Measurements from ENCODE around the gene REM2. TPM values are rescaled to one million over a fixed set of nuclear protein-coding genes. Genes with fewer than 3 reads are reported as not detected.

Gene REM2
- total and polyA plus RNA-seq, 4 experiments from 2014 or later = 0.55 to 4.6 (median 2.9) TPM

GRCh38 chr14:22923746-22924145 lies 40.7 kb downstream of the REM2 start:
- POLR2A ChIA-PET (ENCODE audit: partially characterized antibody) = no interaction called here
- Mint-ChIP-seq H3K27me3 (peaks cover 0 to 4% of the 10 kb centered on the region in 2 donors), H3K4me1 (peaks cover 4 to 19% (median 14%) of the 10 kb centered on the region in 4 donors), H3K27ac (no peak overlapping the region), H3K9me3 (peaks cover 0 to 9% (median 0%) of the 10 kb centered on the region in 8 donors), H3K36me3 (peaks cover 37 to 57% of the 10 kb centered on the region in 2 donors), H3K4me3 (no peak overlapping the region)
- Histone ChIP-seq H3K27me3 (ENCODE audit: insufficient read depth, low read length) (no peaks in the 10 kb centered on the region), H3K4me3 (ENCODE audit: low read length in 2 of 2) (no peak overlapping the region), H3K36me3 (ENCODE audit: insufficient read depth, low read length) (peaks cover 25% of the 10 kb centered on the region), H3K27ac (ENCODE audit: low read depth, low read length) (no peak overlapping the region), H3K4me1 (ENCODE audit: insufficient read depth, low read length) (peaks cover 19% of the 10 kb centered on the region), H3K9me3 (ENCODE audit: control insufficient read depth in 1 of 2, low read length in 2 of 2) (no peaks in the 10 kb centered on the region)
- no peak for DNase-seq
- intact Hi-C loops (cut with micrococcal nuclease) = no loop called here
- CTCF ChIA-PET (ENCODE audit: partially characterized antibody) = interaction anchor here (1.3 to 1.4 kb wide), 2 partner anchors 48 to 63 kb away, joined by 3 to 5 read pairs; no protein-coding TSS in a partner anchor

DNA sequence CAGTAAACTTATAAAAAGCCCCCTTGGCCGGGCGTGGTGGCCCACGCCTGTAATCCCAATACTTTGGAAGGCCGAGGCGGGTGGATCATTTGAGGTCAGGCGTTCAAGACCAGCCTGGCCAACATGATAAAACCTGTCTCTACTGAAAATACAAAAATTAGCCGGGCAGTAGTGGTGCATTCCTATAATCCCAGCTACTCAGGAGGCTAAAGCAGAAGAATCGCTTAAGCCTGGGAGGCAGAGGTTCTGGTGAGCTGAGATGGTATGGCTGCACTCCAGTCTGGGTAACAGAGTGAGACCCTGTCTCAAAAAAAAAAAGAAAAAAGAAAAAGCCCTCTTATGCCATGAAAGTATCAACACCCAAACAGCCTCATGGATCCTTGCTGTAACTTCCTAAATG lies 42.5 kb downstream of the REM2 start:
- Mint-ChIP-seq H3K36me3 (peaks cover 37 to 46% of the 10 kb centered on the region in 2 donors), H3K27ac (no peak overlapping the region), H3K4me1 (peaks cover 4 to 10% (median 5%) of the 10 kb centered on the region in 4 donors), H3K4me3 (no peak overlapping the region), H3K9me3 (peaks cover 0 to 2% (median 0%) of the 10 kb centered on the region in 8 donors), H3K27me3 (no peaks in the 10 kb centered on the region)
- no peaks in the 10 kb centered on the region for H3K9me3 ChIP-seq (ENCODE audit: control insufficient read depth in 1 of 2, low read length in 2 of 2)
- ChIA-PET CTCF (ENCODE audit: partially characterized antibody) (interaction anchor here (6.7 kb wide), 1 partner anchor 60 kb away, joined by 94 read pairs; the partner anchor contains the start of gene AJUBA), POLR2A (ENCODE audit: partially characterized antibody) (no interaction called here)
- no peak overlapping the region for H3K27ac ChIP-seq (ENCODE audit: low read depth, low read length)
- peaks cover 17% of the 10 kb centered on the region for H3K4me1 ChIP-seq (ENCODE audit: insufficient read depth, low read length)
- DNase-seq = no peak
- intact Hi-C loops (cut with micrococcal nuclease) = loop anchor here (5.0 kb wide), 1 partner anchor 377 kb away; the partner anchor contains the start of gene PPP1R3E
- H3K27me3 ChIP-seq (ENCODE audit: insufficient read depth, low read length) = no peaks in the 10 kb centered on the region
- H3K4me3 ChIP-seq (ENCODE audit: low read length in 2 of 2) = no peak overlapping the region
- peaks cover 25% of the 10 kb centered on the region for H3K36me3 ChIP-seq (ENCODE audit: insufficient read depth, low read length)

GRCh38 chr14:22926316-22926715 lies 43.3 kb downstream of the REM2 start:
- Histone ChIP-seq H3K27me3 (ENCODE audit: insufficient read depth, low read length) (no peaks in the 10 kb centered on the region), H3K9me3 (ENCODE audit: control insufficient read depth in 1 of 2, low read length in 2 of 2) (no peaks in the 10 kb centered on the region), H3K27ac (ENCODE audit: low read depth, low read length) (no peak overlapping the region), H3K4me1 (ENCODE audit: insufficient read depth, low read length) (peaks cover 17% of the 10 kb centered on the region), H3K4me3 (ENCODE audit: low read length in 2 of 2) (no peak overlapping the region), H3K36me3 (ENCODE audit: insufficient read depth, low read length) (peaks cover 25% of the 10 kb centered on the region)
- no peaks in the 10 kb centered on the region for H3K27me3 Mint-ChIP-seq
- intact Hi-C loops (cut with micrococcal nuclease) = loop anchor here (5.0 kb wide), 1 partner anchor 376 kb away; the partner anchor contains the start of gene PPP1R3E
- CTCF ChIA-PET (ENCODE audit: partially characterized antibody) = interaction anchor here (6.7 kb wide), 1 partner anchor 59 kb away, joined by 94 read pairs; the partner anchor contains the start of gene AJUBA
- POLR2A ChIA-PET (ENCODE audit: partially characterized antibody) = no interaction called here
- H3K36me3 Mint-ChIP-seq = peaks cover 32 to 38% of the 10 kb centered on the region in 2 donors
- H3K4me1 Mint-ChIP-seq = peaks cover 3 to 8% (median 5%) of the 10 kb centered on the region in 4 donors
- H3K27ac Mint-ChIP-seq = peak overlapping the region in 2 of 7 donors; percentile 40 to 62
- DNase-seq = no peak
- peak overlapping the region in 1 of 8 donors; percentile 6 for H3K4me3 Mint-ChIP-seq
- H3K9me3 Mint-ChIP-seq = peaks cover 0 to 2% (median 0%) of the 10 kb centered on the region in 8 donors

- POLR2A ChIA-PET (ENCODE audit: partially characterized antibody) = interaction anchor here (0.6 to 5.2 kb wide), 24 partner anchors 9 to 1491 kb away, joined by 3 to 120 read pairs (median 6); partner anchors contain the start of genes ACIN1, AJUBA, C14orf119 and DAD1
- H3K9me3 Mint-ChIP-seq = peaks cover 0 to 2% (median 0%) of the 10 kb centered on the region in 8 donors
Observed at GRCh38 chr14:22928237-22929103, 45.4 kb downstream of the REM2 start.

GRCh38 chr14:22929104-22929960 lies 46.3 kb downstream of the REM2 start, which contains the start of gene PRMT5:
Gene PRMT5, minus strand, starts transcription at chr14:22929376. Its CDS starts 15 bp downstream, at chr14:22929361.
- Mint-ChIP-seq H3K27ac (peak within 1 kb of the TSS in 1 of 7 donors; percentile 75), H3K4me3 (no peak within 1 kb of the TSS), H3K4me1 (peaks cover 9 to 14% (median 12%) of the 10 kb centered on the region in 4 donors), H3K9me3 (peaks cover 0 to 2% (median 0%) of the 10 kb centered on the region in 8 donors), H3K36me3 (peaks cover 15 to 18% of the 10 kb centered on the region in 2 donors), H3K27me3 (no peaks in the 10 kb centered on the region)
- CTCF ChIA-PET (ENCODE audit: partially characterized antibody) = interaction anchor here (0.6 to 6.7 kb wide), 38 partner anchors 9 to 392 kb away, joined by 3 to 94 read pairs (median 5); partner anchors contain the start of genes ACIN1, AJUBA, C14orf119 and DAD1
- Histone ChIP-seq H3K27ac (ENCODE audit: low read depth, low read length) (peak within 1 kb of the TSS; percentile 91), H3K27me3 (ENCODE audit: insufficient read depth, low read length) (no peaks in the 10 kb centered on the region), H3K4me3 (ENCODE audit: low read length in 2 of 2) (peak within 1 kb of the TSS; percentile 83 to 99), H3K36me3 (ENCODE audit: insufficient read depth, low read length) (peaks cover 5% of the 10 kb centered on the region), H3K9me3 (ENCODE audit: control insufficient read depth in 1 of 2, low read length in 2 of 2) (no peaks in the 10 kb centered on the region), H3K4me1 (ENCODE audit: insufficient read depth, low read length) (peaks cover 17% of the 10 kb centered on the region)
- DNase-seq = peak; percentile 98 to 100 (median 99)
- POLR2A ChIA-PET (ENCODE audit: partially characterized antibody) = interaction anchor here (0.6 to 5.2 kb wide), 29 partner anchors 10 to 1492 kb away, joined by 3 to 120 read pairs (median 6); partner anchors contain the start of genes ACIN1, AJUBA, C14orf119 and DAD1
- intact Hi-C loops (cut with micrococcal nuclease) = loop anchor here (1.0 to 5.0 kb wide), 9 partner anchors 10 to 373 kb away; partner anchors contain the start of genes DAD1, HAUS4, LRP10 and MRPL52

More at GRCh38 chr14:22928237-22929103, 45.4 kb downstream of the REM2 start:
- H3K4me1 Mint-ChIP-seq = peaks cover 9 to 14% (median 10%) of the 10 kb centered on the region in 4 donors
- H3K36me3 Mint-ChIP-seq = peaks cover 23% of the 10 kb centered on the region in 2 donors
- no peak overlapping the region for H3K4me3 Mint-ChIP-seq
- Histone ChIP-seq H3K27ac (ENCODE audit: low read depth, low read length) (peak overlapping the region; percentile 91), H3K4me3 (ENCODE audit: low read length in 2 of 2) (peak overlapping the region; percentile 66 to 99), H3K27me3 (ENCODE audit: insufficient read depth, low read length) (no peaks in the 10 kb centered on the region), H3K36me3 (ENCODE audit: insufficient read depth, low read length) (peaks cover 12% of the 10 kb centered on the region), H3K9me3 (ENCODE audit: control insufficient read depth in 1 of 2, low read length in 2 of 2) (no peaks in the 10 kb centered on the region), H3K4me1 (ENCODE audit: insufficient read depth, low read length) (peaks cover 17% of the 10 kb centered on the region)
- peak in 1 of 5 donors; percentile 12 for DNase-seq
- H3K27me3 Mint-ChIP-seq = no peaks in the 10 kb centered on the region
- CTCF ChIA-PET (ENCODE audit: partially characterized antibody) = interaction anchor here (0.6 to 6.7 kb wide), 21 partner anchors 10 to 807 kb away, joined by 3 to 94 read pairs (median 5); partner anchors contain the start of genes ACIN1, AJUBA, C14orf119 and DAD1
- H3K27ac Mint-ChIP-seq = peak overlapping the region in 1 of 7 donors; percentile 75
- intact Hi-C loops (cut with micrococcal nuclease) = loop anchor here (1.0 to 5.0 kb wide), 9 partner anchors 9 to 374 kb away; partner anchors contain the start of genes DAD1, HAUS4, LRP10 and MRPL52

DNA sequence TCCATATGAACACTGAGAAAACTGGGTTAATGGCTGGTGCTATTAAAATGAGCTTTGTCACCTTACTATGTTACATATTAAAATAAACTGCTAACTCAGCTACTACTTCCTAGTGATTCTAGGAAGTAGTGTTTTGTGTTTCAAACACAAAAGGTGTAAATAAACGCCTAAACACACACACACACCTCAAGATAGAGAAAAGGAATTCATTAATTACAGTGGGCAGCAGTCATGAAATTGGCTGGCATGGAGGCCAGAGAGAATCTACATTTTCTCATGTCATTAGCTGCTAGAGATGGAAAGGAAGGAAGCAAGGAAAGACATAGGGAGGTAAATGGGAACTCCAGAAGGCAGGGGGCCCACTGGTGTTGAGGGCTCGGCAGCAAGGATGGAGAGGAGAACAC lies 46.9 kb downstream of the REM2 start:
- no peak for DNase-seq
- Mint-ChIP-seq H3K27me3 (no peaks in the 10 kb centered on the region), H3K4me3 (no peak overlapping the region), H3K36me3 (peaks cover 11 to 12% of the 10 kb centered on the region in 2 donors), H3K9me3 (no peaks in the 10 kb centered on the region), H3K4me1 (peaks cover 9 to 14% (median 12%) of the 10 kb centered on the region in 4 donors), H3K27ac (no peak overlapping the region)
- POLR2A ChIA-PET (ENCODE audit: partially characterized antibody) = interaction anchor here (0.8 to 5.2 kb wide), 26 partner anchors 10 to 391 kb away, joined by 3 to 120 read pairs (median 6); partner anchors contain the start of genes ACIN1, AJUBA, C14orf119 and DAD1
- peaks cover 17% of the 10 kb centered on the region for H3K4me1 ChIP-seq (ENCODE audit: insufficient read depth, low read length)
- intact Hi-C loops (cut with micrococcal nuclease) = loop anchor here (1.0 to 5.0 kb wide), 10 partner anchors 11 to 372 kb away; partner anchors contain the start of genes DAD1, HAUS4, LRP10 and MRPL52
- CTCF ChIA-PET (ENCODE audit: partially characterized antibody) = interaction anchor here (0.6 to 6.7 kb wide), 38 partner anchors 9 to 391 kb away, joined by 3 to 94 read pairs (median 5); partner anchors contain the start of genes ACIN1, AJUBA, C14orf119 and HAUS4
- no peaks in the 10 kb centered on the region for H3K9me3 ChIP-seq (ENCODE audit: control insufficient read depth in 1 of 2, low read length in 2 of 2)
- peak overlapping the region; percentile 91 for H3K27ac ChIP-seq (ENCODE audit: low read depth, low read length)
- no peaks in the 10 kb centered on the region for H3K27me3 ChIP-seq (ENCODE audit: insufficient read depth, low read length)
- peak overlapping the region; percentile 83 to 99 for H3K4me3 ChIP-seq (ENCODE audit: low read length in 2 of 2)
- no peaks in the 10 kb centered on the region for H3K36me3 ChIP-seq (ENCODE audit: insufficient read depth, low read length)
